Measurements from ENCODE around the gene GPR162. TPM values are rescaled to one million over a fixed set of nuclear protein-coding genes. Genes with fewer than 3 reads are reported as not detected.
"Not testable (repeated sequence)": the region's sequence is repeated elsewhere in the genome, so short reads cannot be mapped to it uniquely, and the experiment has no call there.

The GPR162 gene
- total RNA-seq, 4 donors from 2014 or later = 0.47 to 2.1 (median 1.0) TPM

- no peak overlapping the region for H3K27ac ChIP-seq
- H3K9me3 ChIP-seq = no peaks in the 10 kb centered on the region
- H3K4me1 ChIP-seq = peaks cover under 1% of the 10 kb centered on the region
- H3K36me3 ChIP-seq = peaks cover 97% of the 10 kb centered on the region
- H3K4me3 ChIP-seq = no peak overlapping the region
- WGBS = 93% methylated on average over 9 of the region's 9 CpGs
- TF ChIP-seq, protein P1, sequence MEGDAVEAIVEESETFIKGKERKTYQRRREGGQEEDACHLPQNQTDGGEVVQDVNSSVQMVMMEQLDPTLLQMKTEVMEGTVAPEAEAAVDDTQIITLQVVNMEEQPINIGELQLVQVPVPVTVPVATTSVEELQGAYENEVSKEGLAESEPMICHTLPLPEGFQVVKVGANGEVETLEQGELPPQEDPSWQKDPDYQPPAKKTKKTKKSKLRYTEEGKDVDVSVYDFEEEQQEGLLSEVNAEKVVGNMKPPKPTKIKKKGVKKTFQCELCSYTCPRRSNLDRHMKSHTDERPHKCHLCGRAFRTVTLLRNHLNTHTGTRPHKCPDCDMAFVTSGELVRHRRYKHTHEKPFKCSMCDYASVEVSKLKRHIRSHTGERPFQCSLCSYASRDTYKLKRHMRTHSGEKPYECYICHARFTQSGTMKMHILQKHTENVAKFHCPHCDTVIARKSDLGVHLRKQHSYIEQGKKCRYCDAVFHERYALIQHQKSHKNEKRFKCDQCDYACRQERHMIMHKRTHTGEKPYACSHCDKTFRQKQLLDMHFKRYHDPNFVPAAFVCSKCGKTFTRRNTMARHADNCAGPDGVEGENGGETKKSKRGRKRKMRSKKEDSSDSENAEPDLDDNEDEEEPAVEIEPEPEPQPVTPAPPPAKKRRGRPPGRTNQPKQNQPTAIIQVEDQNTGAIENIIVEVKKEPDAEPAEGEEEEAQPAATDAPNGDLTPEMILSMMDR (IDR thresholded peaks at IDR 0.05) = no peak
- no peak for TF ChIP-seq EP300 (IDR thresholded peaks at IDR 0.05)
- no peak for TF ChIP-seq POLR2AphosphoS5 (IDR thresholded peaks at IDR 0.05)
- no peaks in the 10 kb centered on the region for H3K27me3 ChIP-seq
- DNase-seq (ENCODE audit: low spot score in 2 of 2) = no peak
Measured at GRCh38 chr12:6861391-6861790, 39.8 kb downstream of the GPR162 start.

DNA sequence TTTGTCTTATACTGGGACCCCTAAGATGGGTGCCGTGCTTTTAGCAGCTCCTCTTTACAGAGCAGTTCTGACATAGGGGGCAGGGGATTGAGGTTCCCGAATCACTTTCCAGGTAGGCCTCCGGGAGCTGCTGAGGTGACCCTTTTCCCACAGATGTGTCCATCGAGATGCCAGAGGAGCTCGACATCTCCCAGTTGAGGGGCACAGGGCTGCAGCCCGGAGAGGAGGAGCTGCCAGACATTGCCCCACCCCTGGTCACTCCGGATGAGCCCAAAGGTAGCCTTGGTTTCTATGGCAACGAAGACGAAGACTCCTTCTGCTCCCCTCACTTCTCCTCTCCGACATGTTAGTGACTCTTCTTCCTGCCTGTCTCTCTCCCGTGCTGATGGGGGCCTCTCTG is 41.4 kb downstream of the GPR162 start:
- Histone ChIP-seq H3K4me3 (no peak overlapping the region), H3K36me3 (peaks cover 81% of the 10 kb centered on the region), H3K27ac (no peak overlapping the region), H3K4me1 (peaks cover 10% of the 10 kb centered on the region), H3K9me3 (no peaks in the 10 kb centered on the region), H3K27me3 (no peaks in the 10 kb centered on the region)
- TF ChIP-seq POLR2AphosphoS5 (IDR thresholded peaks at IDR 0.05) (no peak), EP300 (IDR thresholded peaks at IDR 0.05) (no peak), POLR2A (IDR thresholded peaks at IDR 0.05) (no peak)
- TF ChIP-seq, protein P1 (IDR thresholded peaks at IDR 0.05) = no peak
- WGBS = 91% methylated on average over 11 of the region's 11 CpGs
- DNase-seq (ENCODE audit: low spot score in 2 of 2) = no peak

GRCh38 chr12:6863586-6864321 is 42.1 kb downstream of the GPR162 start:
- H3K27ac ChIP-seq = no peak overlapping the region
- peaks cover 17% of the 10 kb centered on the region for H3K4me1 ChIP-seq
- DNase-seq (ENCODE audit: low spot score in 2 of 2) = no peak
- H3K27me3 ChIP-seq = no peaks in the 10 kb centered on the region
- H3K36me3 ChIP-seq = peaks cover 73% of the 10 kb centered on the region
- 95% methylated on average over 16 of the region's 16 CpGs for WGBS
- H3K9me3 ChIP-seq = no peaks in the 10 kb centered on the region
- TF ChIP-seq POLR2AphosphoS5 (IDR thresholded peaks at IDR 0.05) (no peak), POLR2A (IDR thresholded peaks at IDR 0.05) (no peak), EP300 (IDR thresholded peaks at IDR 0.05) (no peak)
- TF ChIP-seq, protein P1 (IDR thresholded peaks at IDR 0.05) = no peak
- H3K4me3 ChIP-seq = no peak overlapping the region

GRCh38 chr12:6865307-6865706 is 43.7 kb downstream of the GPR162 start:
- not testable (repeated sequence) for DNase-seq (ENCODE audit: low spot score in 2 of 2); H3K27me3 ChIP-seq; H3K27ac ChIP-seq; H3K4me3 ChIP-seq; H3K9me3 ChIP-seq
- WGBS = 99% methylated on average over 5 of the region's 5 CpGs
- H3K4me1 ChIP-seq = peaks cover 32% of the 10 kb centered on the region
- H3K36me3 ChIP-seq = peaks cover 66% of the 10 kb centered on the region

- WGBS = 65% methylated on average over 19 of the region's 19 CpGs
- Histone ChIP-seq H3K36me3 (peaks cover 66% of the 10 kb centered on the region), H3K4me1 (peaks cover 39% of the 10 kb centered on the region), H3K27me3 (no peaks in the 10 kb centered on the region), H3K4me3 (peak overlapping the region; percentile 97), H3K27ac (peak overlapping the region; percentile 94), H3K9me3 (no peaks in the 10 kb centered on the region)
- no peak for DNase-seq (ENCODE audit: low spot score in 2 of 2)
- TF ChIP-seq POLR2A (IDR thresholded peaks at IDR 0.05) = no peak
Measured at GRCh38 chr12:6866163-6866919, 44.7 kb downstream of the GPR162 start.

- WGBS = 0% methylated on average over 6 of the region's 33 CpGs
- Histone ChIP-seq H3K27ac (peak overlapping the region; percentile 94), H3K4me1 (peaks cover 46% of the 10 kb centered on the region), H3K36me3 (peaks cover 59% of the 10 kb centered on the region), H3K9me3 (no peaks in the 10 kb centered on the region), H3K27me3 (no peaks in the 10 kb centered on the region), H3K4me3 (peak overlapping the region; percentile 97)
- TF ChIP-seq POLR2A (IDR thresholded peaks at IDR 0.05) (no peak), POLR2AphosphoS5 (IDR thresholded peaks at IDR 0.05) (no peak), EP300 (IDR thresholded peaks at IDR 0.05) (no peak)
- TF ChIP-seq, protein P1 (IDR thresholded peaks at IDR 0.05) = no peak
- DNase-seq (ENCODE audit: low spot score in 2 of 2) = peak; percentile 91 to 95
Measured at GRCh38 chr12:6866920-6867412, 45.3 kb downstream of the GPR162 start.

All from suprapubic skin (tissue), 4 donors.